Tibial artery (tissue), 4 donors: Measurements from ENCODE around the gene CD3D.

Experiments used
- DNase-seq, 2 donors: peaks; one replicate each; pipeline ENCODE4 v3.0.0-alpha.2; 2019
- H3K27ac ChIP-seq, 2 donors: fragments of 200-600 bp; sonication (generic) in 1 of 2; 1 replicate in 1 of 2; 2 replicates in 1 of 2; pipeline ENCODE4 v1.5.1; 2018 to 2019; ENCODE audit warnings: mild to moderate bottlenecking in 1 of 2
- H3K27me3 ChIP-seq, 2 donors: fragments of 200-600 bp; sonication (generic) in 1 of 2; one replicate each; pipeline versions ENCODE4 v1.5.1 to v1.6.0; 2016 to 2019
- H3K36me3 ChIP-seq, 3 donors: fragments of 200-600 bp; sonication (generic) in 2 of 3; one replicate each; pipeline ENCODE4 v1.5.1; 2016 to 2019; ENCODE audit warnings: mild to moderate bottlenecking in 2 of 3
- H3K4me1 ChIP-seq, 4 donors: fragments of 200-600 bp; sonication (generic) in 2 of 4; 1 replicate in 3 of 4; 2 replicates in 1 of 4; pipeline ENCODE4 v1.5.1; 2016 to 2019
- H3K4me3 ChIP-seq, 2 donors: fragments of 200-600 bp; sonication (generic) in 1 of 2; 1 replicate in 1 of 2; 2 replicates in 1 of 2; pipeline ENCODE4 v1.5.1; 2018 to 2019; ENCODE audit warnings: mild to moderate bottlenecking in 2 of 2
- H3K9me3 ChIP-seq, 3 donors: fragments of 200-600 bp; sonication (generic) in 1 of 3; one replicate each; pipeline ENCODE4 v1.5.1; 2016 to 2019
- CTCF ChIP-seq, 2 experiments: fragments of 200-600 bp in 1 of 2; fragments of 450-650 bp in 1 of 2; IDR thresholded peaks; one replicate each; pipeline ENCODE4 v1.5.1; 2017 to 2019; ENCODE audit warnings: antibody characterized with exemption in 2 of 2, mild to moderate bottlenecking in 1 of 2, moderate library complexity in 1 of 2
- intact Hi-C: fragments of 100-400 bp; cut with DNase I; formaldehyde crosslinking; loops from one replicate; pipeline ENCODE4 v1.15.0; 2023; ENCODE audit warnings: low total_unique reads

Gene CD3D

GRCh38 chr11:118304227-118304567 is 38.3 kb downstream of the CD3D start:
- intact Hi-C loops, result no loop called here
- H3K27ac ChIP-seq, result no peak overlapping the region
- no peak for DNase-seq
- no peaks in the 10 kb centered on the region for H3K36me3 ChIP-seq
- H3K4me3 ChIP-seq, result no peak overlapping the region
- no peaks in the 10 kb centered on the region for H3K4me1 ChIP-seq
- H3K27me3 ChIP-seq, result peaks cover 0 to 10% of the 10 kb centered on the region in 2 donors
- H3K9me3 ChIP-seq, result no peaks in the 10 kb centered on the region
- TF ChIP-seq CTCF (IDR thresholded peaks at IDR 0.05), result no peak

GRCh38 chr11:118301600-118302195 is 40.8 kb downstream of the CD3D start:
- no peak for DNase-seq
- Histone ChIP-seq H3K36me3 (no peaks in the 10 kb centered on the region), H3K9me3 (no peaks in the 10 kb centered on the region), H3K4me3 (no peak overlapping the region), H3K27me3 (peaks cover 0 to 10% of the 10 kb centered on the region in 2 donors), H3K27ac (no peak overlapping the region), H3K4me1 (no peaks in the 10 kb centered on the region)
- TF ChIP-seq CTCF (IDR thresholded peaks at IDR 0.05), result no peak
- intact Hi-C loops, result no loop called here

GRCh38 chr11:118295815-118296454 is 46.6 kb downstream of the CD3D start:
- Histone ChIP-seq H3K4me1 (no peaks in the 10 kb centered on the region), H3K4me3 (no peak overlapping the region), H3K9me3 (no peaks in the 10 kb centered on the region), H3K36me3 (no peaks in the 10 kb centered on the region), H3K27me3 (peaks cover 0 to 5% of the 10 kb centered on the region in 2 donors), H3K27ac (no peak overlapping the region)
- intact Hi-C loops, result no loop called here
- TF ChIP-seq CTCF (IDR thresholded peaks at IDR 0.05), result no peak
- DNase-seq, result no peak

- intact Hi-C loops, result no loop called here
- no peak for DNase-seq
- no peaks in the 10 kb centered on the region for H3K9me3 ChIP-seq
- H3K27me3 ChIP-seq, result peaks cover 0 to 5% of the 10 kb centered on the region in 2 donors
- H3K4me1 ChIP-seq, result no peaks in the 10 kb centered on the region
- H3K4me3 ChIP-seq, result no peak overlapping the region
- no peaks in the 10 kb centered on the region for H3K36me3 ChIP-seq
- TF ChIP-seq CTCF (IDR thresholded peaks at IDR 0.05), result no peak
- no peak overlapping the region for H3K27ac ChIP-seq
Measured at GRCh38 chr11:118295199-118295598, 47.3 kb downstream of the CD3D start.

GRCh38 chr11:118294053-118294452 is 48.5 kb downstream of the CD3D start:
- no peak overlapping the region for H3K27ac ChIP-seq
- H3K27me3 ChIP-seq, result peaks cover 0 to 5% of the 10 kb centered on the region in 2 donors
- TF ChIP-seq CTCF (IDR thresholded peaks at IDR 0.05), result no peak
- H3K9me3 ChIP-seq, result no peaks in the 10 kb centered on the region
- DNase-seq, result no peak
- H3K4me3 ChIP-seq, result no peak overlapping the region
- H3K36me3 ChIP-seq, result no peaks in the 10 kb centered on the region
- intact Hi-C loops, result no loop called here
- no peaks in the 10 kb centered on the region for H3K4me1 ChIP-seq
